Heart right ventricle (tissue), 16 donors: ENCODE measurements around the gene COPRS. TPM values are rescaled to one million over a fixed set of nuclear protein-coding genes. Genes with fewer than 3 reads are reported as not detected.

Experiments used
- ATAC-seq, 8 donors: fragments of 200-7000 bp; cut with Tn5 transposase; one replicate each; pipeline ENCODE4 v1.9.1; 2020; ENCODE audit warnings: mild to moderate bottlenecking in 8 of 8, moderate library complexity in 8 of 8, moderate number of reproducible peaks in 1 of 8
- DNase-seq, 2 donors: peaks; one replicate each; pipeline ENCODE4 v3.0.0-alpha.2; 2020
- H3K27ac ChIP-seq, 10 donors: fragments of 200-600 bp; sonication (generic) in 2 of 10; one replicate each; pipeline versions ENCODE4 v1.5.0 to v1.8.0; 2020 to 2022; ENCODE audit warnings: mild to moderate bottlenecking in 3 of 10
- H3K27me3 ChIP-seq, 7 donors: fragments of 200-600 bp; one replicate each; pipeline ENCODE4 v1.8.0; 2021 to 2022; ENCODE audit warnings: mild to moderate bottlenecking in 2 of 7
- H3K36me3 ChIP-seq, 9 donors: fragments of 200-600 bp; sonication (generic) in 1 of 9; one replicate each; pipeline versions ENCODE4 v1.5.0 to v1.8.0; 2020 to 2022; ENCODE audit warnings: mild to moderate bottlenecking in 2 of 9
- H3K4me1 ChIP-seq, 9 donors: fragments of 200-600 bp; sonication (generic) in 1 of 9; one replicate each; pipeline versions ENCODE4 v1.5.0 to v1.8.0; 2020 to 2022; ENCODE audit warnings: mild to moderate bottlenecking in 4 of 9
- H3K4me3 ChIP-seq, 10 donors: fragments of 200-600 bp; sonication (generic) in 2 of 10; one replicate each; pipeline versions ENCODE4 v1.5.0 to v1.8.0; 2020 to 2022; ENCODE audit warnings: mild to moderate bottlenecking in 7 of 10, moderate library complexity in 2 of 10
- H3K9me3 ChIP-seq, 11 donors: fragments of 200-600 bp in 10 of 11; sonication (generic) in 2 of 11; one replicate each; pipeline versions ENCODE4 v1.5.0 to v1.8.0; 2013 to 2022; ENCODE audit warnings: mild to moderate bottlenecking in 2 of 11, control low read depth in 1 of 11, moderate library complexity in 1 of 11
- CTCF ChIP-seq, 9 donors: fragments of 200-600 bp; sonication (generic) in 2 of 9; IDR thresholded peaks; one replicate each; pipeline versions ENCODE4 v1.5.0 to v1.8.0; 2021 to 2022; ENCODE audit warnings: antibody characterized with exemption in 9 of 9, mild to moderate bottlenecking in 5 of 9, moderate library complexity in 1 of 9
- WGBS, 2 donors: extraction: QIAGEN DNeasy Blood & Tissue Kit; methylation state at CpG; one replicate each; pipeline ENCODE4 v1.1.7; 2013; ENCODE audit warnings: inconsistent platforms in 1 of 2; 5-methylcytosine and 5-hydroxymethylcytosine counted together
- intact Hi-C, 10 donors: fragments of 100-400 bp; cut with DNase I; formaldehyde crosslinking; loops; one replicate each; pipeline versions ENCODE4 v1.11.1 to v1.14.2; 2022
- polyA plus RNA-seq, 2 donors: library from polyadenylated mRNA; stranded (reverse); fragments of 200-250 nt; gene quantifications; one replicate each; pipeline ENCODE4 v1.2.3, GENCODE V29; 2013
- total RNA-seq, 10 donors: library from RNA; stranded (reverse); fragmentation: NEBNext Ultra II Directional in 3 of 10; extraction: Animal tissue kit (Norgen Biotek cat#: 25700) in 3 of 10; gene quantifications; one replicate each; pipeline versions ENCODE4 v1.2.1 to v1.2.4, GENCODE V29; 2021 to 2023
- donor health status: Arrhythmogenic right ventricular cardiomyopathy.
- donor health status: ischemic (EF 13 %, LVEDD 7.1; RV severe dilation, severe dysfunction).
- donor health status: healthy with polysubstance abuse.
- donor health status: DM: no; HTN: yes; CAD: no.
- donor health status: DM: no; HTN: no; CAD: no.
- donor health status: ischemic (EF 25% LVEDD 6.9; RV normal size, moderate dysfunction).
- donor health status: ischemic (EF 25% LVEDD 5.7; RV mildly dilated, moderate dysfunction).
- donor health status: healthy.
- donor health status: DM: yes; HTN: yes; CAD: no.
- donor health status: Ischemic cardiomyopathy.
- donor health status: ischemic (EF 35%, LVEDD 5.7; RV mildly dilated, moderate dysfunction).
- donor health status: nonischemic (EF 11% LVEDD 7.7; RV severe dilation, severe dysfunction).
- donor health status: DM: yes; HTN: yes; CAD: no.
- donor health status: PGD.
- donor health status: ischemic (EF 29% LVEDD 5.4; RV normal size, mild dysfunction).
- donor health status: nonischemic (EF 23%, LVEDD 6.1; RV moderate dilation, normal function).

COPRS gene
- total and polyA plus RNA-seq, 12 donors = 41.3 to 87.5 (median 48.0) TPM

DNA sequence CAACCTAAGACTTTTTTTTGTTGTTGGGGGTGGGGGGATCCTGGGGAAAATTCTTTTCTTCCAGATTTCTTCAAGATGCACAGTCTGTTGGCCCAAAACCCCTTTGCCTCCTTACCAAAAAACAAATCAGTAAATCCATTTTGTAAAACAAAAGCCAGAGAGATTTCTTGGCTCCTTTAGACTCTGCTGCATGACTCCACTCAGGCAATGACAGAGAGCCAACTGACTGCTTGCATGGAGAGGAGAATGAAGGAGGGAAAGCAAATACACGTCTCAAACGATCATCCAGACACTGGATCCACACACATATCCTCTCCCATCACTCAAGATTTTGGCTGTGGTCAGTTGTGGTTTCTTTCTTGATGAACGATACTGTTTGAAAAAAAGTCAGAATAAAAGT is 13.8 kb downstream of the COPRS start:
- H3K4me1 ChIP-seq = peaks cover 8 to 30% (median 18%) of the 10 kb centered on the region in 9 donors
- intact Hi-C loops = loop anchor here in 2 of 10 donors (2.0 to 10.0 kb wide), 2 partner anchors 292 to 410 kb away; no protein-coding TSS in a partner anchor
- WGBS, 2 donors = 55 to 62% methylated on average over 3 of the region's 3 CpGs

GRCh38 chr17:31843070-31843745 is 15.8 kb downstream of the COPRS start:
- 33% methylated on average over 8 of the region's 8 CpGs for WGBS, 2 donors
- no peaks in the 10 kb centered on the region for H3K27me3 ChIP-seq
- H3K4me1 ChIP-seq = peaks cover 8 to 30% (median 18%) of the 10 kb centered on the region in 9 donors
- ATAC-seq = peak; percentile 48 to 90 (median 74)
- TF ChIP-seq CTCF (IDR thresholded peaks at IDR 0.05) = no peak
- intact Hi-C loops = loop anchor here (2.0 to 10.0 kb wide), 6 partner anchors 146 to 408 kb away; no protein-coding TSS in a partner anchor
- H3K36me3 ChIP-seq = no peaks in the 10 kb centered on the region
- DNase-seq = peak; percentile 61 to 70
- H3K4me3 ChIP-seq = peak overlapping the region in 8 of 10 donors; percentile 9 to 38 (median 31)
- H3K27ac ChIP-seq = peak overlapping the region in 8 of 10 donors; percentile 8 to 57 (median 28)
- H3K9me3 ChIP-seq = no peaks in the 10 kb centered on the region

More for the DNA sequence above, 13.8 kb downstream of the COPRS start:
- Histone ChIP-seq H3K27ac (no peak overlapping the region), H3K27me3 (no peaks in the 10 kb centered on the region), H3K36me3 (no peaks in the 10 kb centered on the region), H3K9me3 (no peaks in the 10 kb centered on the region), H3K4me3 (no peak overlapping the region)
- DNase-seq = no peak
- no peak for ATAC-seq
- TF ChIP-seq CTCF (IDR thresholded peaks at IDR 0.05) = no peak

DNA sequence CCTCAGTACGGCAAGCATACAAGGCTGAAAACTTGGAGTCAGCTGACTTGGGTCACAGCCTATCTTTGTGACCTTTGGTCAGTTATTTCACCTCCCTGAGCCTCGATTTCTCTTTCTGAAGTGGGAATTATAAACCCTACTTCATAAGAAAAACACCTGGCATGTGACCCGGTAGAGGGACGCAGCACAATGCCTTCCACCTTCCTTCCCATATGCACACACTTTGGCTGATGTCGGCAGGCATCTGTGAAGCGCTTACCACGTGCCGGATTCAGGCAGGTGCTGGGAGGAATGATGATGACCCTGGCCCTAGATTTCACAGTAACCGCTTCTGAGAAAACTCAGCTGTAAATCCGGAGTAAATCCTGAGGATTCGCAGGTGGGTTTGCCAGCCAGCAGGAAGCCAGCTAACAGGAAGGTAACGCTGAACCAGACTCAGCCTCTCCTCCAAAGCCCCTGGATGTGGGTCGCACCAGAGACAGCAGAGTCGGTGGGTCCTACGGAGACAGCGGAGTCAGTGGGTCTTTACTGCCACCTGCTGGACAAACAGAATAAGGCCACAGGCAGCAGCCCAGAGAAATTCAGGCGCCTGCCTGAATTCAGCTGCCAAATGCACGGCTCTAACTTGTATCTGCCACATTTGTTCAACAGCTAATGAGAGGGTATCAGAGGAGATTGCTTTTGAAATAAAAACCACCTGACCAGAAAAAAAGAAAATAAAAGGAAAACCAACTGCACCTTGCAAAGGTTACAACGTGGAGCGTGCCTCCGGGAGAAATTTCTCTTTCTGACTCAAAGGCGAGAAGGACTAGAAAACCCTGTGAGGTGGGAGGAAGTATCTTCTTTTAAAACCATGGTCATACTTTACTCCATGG is 16.6 kb downstream of the COPRS start:
- no peaks in the 10 kb centered on the region for H3K9me3 ChIP-seq
- no peaks in the 10 kb centered on the region for H3K36me3 ChIP-seq
- no peaks in the 10 kb centered on the region for H3K27me3 ChIP-seq
- TF ChIP-seq CTCF (IDR thresholded peaks at IDR 0.05) = peak; percentile 92 to 99 (median 97)
- peak; percentile 84 to 96 (median 92) for ATAC-seq
- peak overlapping the region in 8 of 10 donors; percentile 9 to 38 (median 31) for H3K4me3 ChIP-seq
- DNase-seq = peak; percentile 56 to 70
- 17 to 19% methylated on average over 22 of the region's 22 CpGs for WGBS, 2 donors
- peak overlapping the region in 9 of 10 donors; percentile 8 to 57 (median 31) for H3K27ac ChIP-seq
- H3K4me1 ChIP-seq = peaks cover 8 to 30% (median 18%) of the 10 kb centered on the region in 9 donors
- intact Hi-C loops = loop anchor here (1.0 to 10.0 kb wide), 9 partner anchors 145 to 408 kb away; no protein-coding TSS in a partner anchor

GRCh38 chr17:31841850-31842194 is 17.2 kb downstream of the COPRS start:
- H3K4me3 ChIP-seq = no peak overlapping the region
- TF ChIP-seq CTCF (IDR thresholded peaks at IDR 0.05) = no peak
- ATAC-seq (no peak), DNase-seq (no peak)
- H3K27me3 ChIP-seq = no peaks in the 10 kb centered on the region
- intact Hi-C loops = loop anchor here (1.0 to 10.0 kb wide), 9 partner anchors 145 to 407 kb away; no protein-coding TSS in a partner anchor
- H3K9me3 ChIP-seq = no peaks in the 10 kb centered on the region
- no peaks in the 10 kb centered on the region for H3K36me3 ChIP-seq
- H3K27ac ChIP-seq = no peak overlapping the region
- 75 to 81% methylated on average over 5 of the region's 5 CpGs for WGBS, 2 donors
- H3K4me1 ChIP-seq = peaks cover 8 to 30% (median 18%) of the 10 kb centered on the region in 9 donors
